Activated T-cell treated with anti-CD3 and anti-CD28 coated beads for 4 hours (primary cell): ENCODE measurements around the gene CDC42EP5.
A peak's percentile ranks its signal among the peaks of the same experiment; 100 is the strongest.

Source experiments
- DNase-seq: peaks from one replicate; pipeline ENCODE4 v3.0.0-alpha.2; 2020

The CDC42EP5 gene

DNA sequence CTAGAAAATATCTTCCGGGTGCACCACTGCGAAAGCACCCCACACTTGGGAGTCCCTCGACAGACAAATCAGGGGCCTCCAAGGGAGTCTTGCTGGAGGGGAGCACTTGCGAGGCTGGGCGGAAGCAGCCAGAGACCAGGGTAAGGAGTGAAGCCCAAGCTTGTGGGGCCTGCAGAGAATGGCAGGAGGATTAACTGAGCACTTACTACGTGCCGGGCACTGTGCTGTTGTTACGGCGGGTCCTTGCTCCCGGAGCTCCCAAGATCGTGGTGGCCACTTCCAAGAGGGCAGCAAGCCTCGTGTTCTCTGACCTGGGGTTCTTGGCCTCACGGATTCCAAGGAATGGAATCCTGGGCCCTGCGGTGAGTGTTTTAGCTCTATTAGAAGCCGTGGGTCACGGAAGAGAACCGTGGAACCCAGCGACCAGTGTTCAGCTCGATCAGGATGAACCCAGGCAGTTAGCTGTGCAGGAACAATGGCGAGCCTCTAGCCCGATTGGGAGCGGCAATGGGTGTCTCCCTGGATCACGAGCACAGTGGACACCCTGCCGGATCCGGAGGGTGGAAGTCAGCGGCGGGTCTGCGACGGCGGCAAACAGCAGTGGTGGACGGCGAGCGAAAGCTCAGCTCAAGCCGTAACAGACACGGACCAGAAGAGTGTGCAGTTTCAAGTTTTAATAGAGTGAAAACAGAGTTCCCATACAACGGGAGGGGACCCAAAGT lies 48.3 kb downstream of the CDC42EP5 start:
- no peak for DNase-seq

DNA sequence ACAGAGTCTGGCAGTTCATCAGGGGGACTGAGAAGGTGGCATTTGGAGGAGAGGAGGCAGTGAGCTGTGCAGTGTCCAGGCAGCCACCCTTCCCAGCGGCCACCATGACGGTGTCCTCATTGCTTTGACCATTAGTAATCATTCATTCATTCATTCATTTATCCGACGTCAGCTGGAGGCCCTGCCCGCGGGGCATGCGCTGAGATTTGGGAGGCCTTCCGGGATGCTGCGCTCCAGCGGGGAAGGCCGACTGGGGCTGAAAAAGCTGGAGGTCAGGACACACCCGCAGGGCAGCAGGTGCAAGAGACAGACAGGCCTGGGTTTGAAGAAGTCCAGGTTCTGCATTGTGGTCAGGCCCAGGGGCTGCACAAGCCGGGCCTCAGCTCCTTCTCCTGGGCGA lies 48.9 kb downstream of the CDC42EP5 start:
- DNase-seq, result no peak

DNA sequence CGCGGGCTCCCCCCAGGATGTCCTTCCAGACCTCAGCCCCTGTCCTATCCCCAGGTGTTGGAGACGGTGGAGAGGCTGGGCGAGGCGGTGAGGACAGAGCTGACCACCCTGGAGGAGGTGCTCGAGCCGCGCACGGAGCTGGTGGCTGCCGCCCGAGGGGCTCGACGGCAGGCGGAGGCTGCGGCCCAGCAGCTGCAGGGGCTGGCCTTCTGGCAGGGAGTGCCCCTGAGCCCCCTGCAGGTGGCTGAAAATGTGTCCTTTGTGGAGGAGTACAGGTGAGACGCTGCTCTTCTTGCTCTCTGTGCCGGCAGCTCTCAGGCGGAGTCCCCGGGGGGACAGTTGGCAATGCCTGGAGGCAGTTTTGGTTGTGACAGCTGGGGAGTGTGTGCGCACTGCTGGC lies 51.0 kb downstream of the CDC42EP5 start:
- DNase-seq, result no peak

DNA sequence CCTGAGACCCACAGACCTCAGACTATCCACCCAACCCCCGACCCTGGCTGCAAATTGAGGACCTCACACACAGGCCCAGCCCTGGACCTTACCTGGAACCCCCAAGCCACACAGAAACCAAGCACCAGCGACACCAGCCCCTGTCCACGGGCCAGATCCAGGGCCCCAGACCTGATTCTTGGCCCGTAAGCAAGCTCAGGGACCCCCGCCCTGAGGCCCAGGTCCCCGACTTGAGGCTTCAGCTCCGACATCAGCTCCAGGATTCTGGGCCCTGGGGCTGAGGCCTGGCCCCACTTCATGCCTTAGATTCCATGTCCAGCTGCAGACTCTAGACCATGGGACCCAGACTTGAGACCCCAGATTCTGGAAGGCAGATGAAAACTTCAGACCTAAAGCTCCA lies 51.6 kb downstream of the CDC42EP5 start:
- DNase-seq, result no peak

DNA sequence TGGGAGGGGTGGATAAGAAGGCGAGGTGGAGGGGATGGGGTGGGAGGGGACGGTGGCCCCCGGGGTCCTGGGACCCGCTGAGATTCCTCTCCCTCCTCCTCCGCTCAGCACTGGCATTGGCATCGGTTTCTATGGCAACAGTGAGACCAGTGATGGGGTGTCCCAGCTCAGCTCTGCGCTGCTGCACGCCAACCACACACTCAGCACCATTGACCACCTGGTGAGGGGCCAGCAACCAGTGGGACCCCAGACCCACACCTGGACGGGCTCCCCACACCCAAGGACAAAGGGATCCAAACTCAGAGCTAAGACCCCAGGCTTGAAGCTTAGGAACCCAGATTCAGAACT lies 52.0 kb downstream of the CDC42EP5 start:
- DNase-seq, result no peak

DNA sequence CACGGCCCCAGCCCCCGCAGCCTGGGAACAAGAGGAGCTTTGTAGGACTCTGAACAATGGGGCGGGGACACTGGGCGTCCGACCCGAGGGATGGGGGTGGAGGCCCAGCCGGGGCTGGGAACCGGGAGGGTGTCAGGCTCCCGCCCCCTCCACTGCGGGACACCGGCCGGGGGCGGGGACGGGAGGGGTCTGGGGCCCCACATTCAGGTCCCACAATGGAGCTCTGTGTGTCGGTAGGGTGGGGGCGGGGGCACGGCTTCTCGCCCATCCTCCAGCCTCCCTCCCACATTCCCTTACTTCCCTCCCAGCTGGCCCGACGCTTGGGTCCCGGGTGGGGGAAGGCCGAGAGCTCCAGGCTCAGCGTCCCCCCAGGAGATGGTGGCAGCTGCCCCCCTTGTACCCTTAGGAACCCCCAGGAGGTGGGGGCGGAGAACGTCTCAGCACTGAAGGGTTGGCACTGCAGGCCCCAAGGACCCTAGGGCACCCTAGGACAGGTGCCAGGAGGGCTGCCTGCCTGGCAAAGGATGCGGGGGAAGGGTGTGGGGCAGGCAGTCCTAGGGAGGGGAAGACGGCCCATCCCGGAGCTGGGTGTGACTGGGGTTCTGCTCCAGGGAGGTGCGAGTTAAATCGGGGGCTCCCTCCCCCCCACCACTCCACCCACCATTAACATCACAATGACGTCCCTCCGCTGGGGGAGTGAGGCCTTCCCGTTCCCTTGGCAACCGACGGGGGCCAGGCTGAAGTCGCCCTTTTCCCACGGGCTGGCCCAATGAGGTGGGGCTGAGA lies 52.5 kb downstream of the CDC42EP5 start:
- no peak for DNase-seq

DNA sequence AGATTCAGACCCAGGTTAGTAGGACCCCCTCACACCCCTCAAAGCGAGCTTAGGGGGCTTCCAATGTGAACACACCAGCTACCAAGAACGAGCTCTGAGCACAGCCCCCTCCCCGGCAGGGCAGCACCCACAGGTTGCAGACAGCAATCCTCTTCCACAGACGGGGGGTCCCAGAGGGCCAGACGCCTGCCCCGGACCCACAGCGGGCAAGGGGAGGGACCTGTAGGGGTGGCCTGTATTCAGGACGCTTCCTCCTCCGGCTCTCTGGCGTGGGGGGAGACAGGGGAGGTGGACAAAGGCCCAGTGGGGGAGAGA lies 53.1 kb downstream of the CDC42EP5 start:
- DNase-seq, result no peak

DNA sequence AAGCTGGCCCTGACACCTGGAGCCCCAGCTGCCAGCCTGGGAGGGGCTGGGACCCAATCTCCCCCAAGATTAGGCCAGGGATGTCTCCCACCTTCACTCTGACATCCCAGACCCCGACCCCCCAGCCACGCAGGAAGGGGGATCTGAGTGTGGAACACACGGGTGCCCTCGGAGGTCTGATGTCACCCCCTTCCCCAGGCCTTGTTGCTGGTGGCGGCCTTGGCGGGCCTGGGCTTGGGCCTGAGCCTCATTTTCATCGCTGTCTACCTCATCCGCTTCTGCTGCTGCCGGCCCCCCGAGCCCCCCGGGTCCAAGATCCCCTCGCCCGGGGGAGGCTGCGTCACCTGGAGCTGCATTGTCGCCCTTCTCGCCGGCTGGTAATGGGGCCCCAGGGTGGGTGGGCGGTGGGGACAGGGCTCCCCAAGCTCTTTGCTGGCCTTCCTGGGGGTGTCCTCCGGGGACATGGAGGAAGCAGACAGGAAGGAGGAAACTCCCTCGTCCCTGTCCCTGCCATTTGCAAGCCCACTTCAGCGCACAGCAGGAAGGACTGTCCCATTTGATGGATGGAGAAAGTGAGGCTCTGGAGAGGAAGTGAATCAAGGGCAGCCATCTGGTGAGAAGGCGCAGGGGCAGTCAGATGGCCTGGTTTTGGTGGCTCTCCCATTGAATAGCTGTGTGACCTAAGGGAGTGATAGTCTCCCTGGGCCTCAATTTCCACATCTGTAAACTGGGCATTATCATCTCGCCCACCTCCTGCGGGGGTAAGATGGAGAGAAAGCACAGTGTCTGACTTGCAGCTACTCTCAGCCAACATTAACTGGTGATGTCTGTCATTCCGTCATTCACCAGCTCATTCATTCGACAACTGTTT lies 53.9 kb downstream of the CDC42EP5 start:
- DNase-seq, result no peak

DNA sequence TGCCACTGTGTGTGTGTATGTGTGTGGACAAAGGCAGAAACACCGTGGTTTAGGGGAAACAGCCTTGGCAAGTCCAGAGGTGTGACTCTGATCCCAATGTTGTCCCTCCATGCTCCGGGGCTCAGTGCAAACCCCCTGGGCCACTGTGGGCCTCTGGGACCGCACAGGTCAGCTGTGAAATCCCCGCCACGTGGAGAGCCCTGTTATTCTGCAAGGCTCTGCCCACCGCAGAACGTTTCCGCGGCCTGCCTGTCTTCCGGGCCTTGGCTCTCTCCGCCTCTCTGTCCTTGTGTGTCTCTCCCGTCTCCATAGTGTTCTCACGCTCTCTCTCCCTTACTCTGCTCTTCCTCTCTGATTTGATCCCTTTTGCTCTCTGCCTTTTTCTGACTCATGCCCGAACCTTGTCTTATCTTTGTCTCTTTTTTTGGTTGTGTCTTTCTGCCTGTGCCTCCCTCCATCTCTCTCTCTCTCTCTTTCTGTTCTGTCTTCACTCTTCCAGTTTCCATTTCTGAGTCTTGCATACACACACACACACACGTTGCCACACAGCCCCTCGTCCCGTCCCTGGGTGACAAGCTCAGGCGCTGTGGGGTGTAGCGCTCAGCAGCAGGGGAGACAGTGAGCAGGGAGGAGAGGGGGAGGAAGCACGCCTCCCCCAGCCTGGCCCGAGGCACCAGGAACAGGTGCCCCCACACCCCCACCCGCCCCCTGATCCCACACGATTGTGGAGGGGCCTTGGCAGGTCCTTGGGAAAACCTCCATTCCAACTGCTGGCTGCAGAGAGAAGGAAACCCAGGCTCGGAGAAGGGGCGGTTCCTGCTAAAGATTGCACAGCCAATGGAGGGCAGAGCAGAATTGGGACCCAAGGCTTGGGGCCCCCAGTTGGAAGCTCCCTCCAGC lies 54.8 kb downstream of the CDC42EP5 start:
- no peak for DNase-seq

DNA sequence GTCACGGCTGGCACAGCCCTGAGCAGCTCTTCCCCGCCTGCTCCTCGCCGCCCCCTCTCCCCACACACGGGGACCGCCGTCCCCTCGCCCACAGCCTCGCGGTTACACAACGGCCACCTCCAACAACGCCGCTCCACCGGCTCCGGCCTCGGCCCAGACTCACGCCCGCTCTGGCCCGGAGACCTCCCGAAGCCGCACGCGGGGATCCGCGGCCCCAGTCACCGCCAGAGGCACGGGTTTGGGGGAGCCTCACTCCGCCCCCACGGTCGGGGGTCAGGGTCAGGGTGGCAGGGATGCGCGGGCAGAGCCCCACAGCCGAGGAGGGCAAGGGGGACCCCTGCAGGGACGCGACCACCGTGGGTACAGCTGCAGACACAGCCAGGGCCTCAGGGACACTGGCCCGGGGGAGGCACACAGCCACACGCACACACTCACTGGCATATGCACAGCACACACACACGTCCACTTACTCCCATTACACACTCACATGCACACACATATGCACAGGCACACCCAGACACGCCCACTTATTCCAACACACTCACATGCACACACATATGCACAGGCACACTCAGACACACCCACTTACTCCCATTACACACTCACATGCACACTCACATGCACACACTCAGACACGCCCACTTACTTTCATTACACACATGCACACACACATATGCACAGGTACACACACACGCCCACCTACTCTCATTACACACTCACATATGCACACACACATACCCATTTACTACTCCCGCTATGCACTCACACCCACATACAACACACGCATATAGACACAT lies 56.2 kb downstream of the CDC42EP5 start:
- DNase-seq, result no peak

DNA sequence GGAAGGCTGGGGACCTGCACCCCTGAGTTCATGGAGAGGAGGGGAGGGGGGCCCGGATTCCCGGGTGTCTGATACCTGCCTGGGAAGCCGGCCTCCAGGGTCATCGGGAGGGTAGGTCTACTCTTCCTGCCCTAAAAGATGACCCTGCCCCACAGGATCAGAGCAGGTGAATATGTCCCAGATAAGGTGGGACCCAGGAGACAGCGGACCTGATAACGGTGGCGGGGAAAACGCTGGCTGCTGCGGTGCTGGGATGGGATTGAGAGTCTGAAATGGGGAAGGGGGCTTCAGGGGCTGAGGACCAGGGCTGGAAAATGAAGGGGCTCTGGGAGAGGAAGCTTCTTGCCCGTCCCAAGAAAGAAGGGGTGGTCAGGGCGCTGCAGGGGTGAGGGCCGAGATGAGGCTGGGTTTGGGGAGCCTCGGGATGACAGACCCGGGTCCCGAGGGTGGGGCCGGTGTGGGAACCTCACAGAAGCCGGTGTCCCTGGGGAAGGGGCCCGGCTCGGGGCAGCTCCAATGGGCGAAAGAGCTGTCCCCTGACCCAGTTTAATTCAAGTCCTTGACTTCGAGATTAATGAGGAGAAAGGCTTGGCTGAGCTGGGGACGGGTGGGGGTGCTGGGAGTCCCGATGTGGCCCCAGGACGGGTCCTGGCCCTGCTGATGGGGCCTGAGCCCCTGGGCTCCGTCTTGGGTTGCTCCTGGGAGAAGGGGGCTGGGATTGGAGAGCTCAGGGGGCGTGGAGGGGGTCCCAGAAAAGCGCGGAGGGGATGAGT lies 57.0 kb downstream of the CDC42EP5 start:
- DNase-seq, result no peak

DNA sequence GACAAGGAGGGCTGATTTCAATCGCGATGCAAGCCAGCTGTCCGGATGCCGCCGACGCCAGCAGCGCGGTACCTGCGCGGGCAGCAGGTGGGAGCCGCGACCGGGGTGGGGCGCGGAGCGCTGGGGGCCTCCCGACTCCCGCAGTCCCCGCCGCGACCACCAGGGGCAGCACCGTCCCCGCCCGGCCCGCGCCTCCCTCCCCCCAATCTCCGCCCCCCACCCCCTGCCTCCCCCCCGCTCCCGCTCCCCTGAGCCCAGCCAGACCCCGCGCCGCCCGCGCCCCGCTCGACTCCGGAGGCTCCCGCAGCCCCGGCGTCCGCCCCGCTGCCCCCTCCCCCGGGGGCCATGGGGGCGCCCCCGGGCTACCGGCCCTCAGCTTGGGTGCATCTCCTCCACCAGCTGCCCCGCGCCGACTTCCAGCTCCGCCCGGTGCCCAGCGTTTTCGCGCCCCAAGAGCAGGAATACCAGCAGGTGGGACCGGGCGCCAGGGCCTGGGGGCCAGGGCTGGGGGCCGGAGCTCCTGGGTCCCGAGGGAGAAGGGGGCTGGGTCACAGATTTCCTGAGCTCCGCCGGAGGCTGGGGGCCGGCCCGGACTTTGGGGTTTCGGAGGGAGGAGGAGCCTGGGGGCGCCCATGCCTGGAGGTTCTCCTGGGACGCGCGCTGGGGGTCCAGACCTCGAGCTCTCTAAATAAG lies 57.7 kb downstream of the CDC42EP5 start, which contains the start of gene TTYH1:
TSS of gene TTYH1 (plus strand) at position 257 of the 693 bp plus-strand sequence. CDS start at position 346, 89 bp downstream.
- peak; percentile 14 for DNase-seq
